Stimulated activated CD8-positive, alpha-beta memory T cell treated with anti-CD3 and anti-CD28 coated beads, Interleukin-2, amount 100 ng/mL, for 1 hour (primary cell): ENCODE data around the gene ARSD.
"Not testable (repeated sequence)": the region's sequence is repeated elsewhere in the genome, so short reads cannot be mapped to it uniquely, and the experiment has no call there.

Experiments used
- DNase-seq, 2 donors: peaks; one replicate each; pipeline ENCODE4 v3.0.0-alpha.2; 2020; ENCODE audit warnings: low read depth in 2 of 2

The ARSD gene

GRCh38 chrX:2928583-2929434 lies at the start of gene ARSD:
Gene ARSD (minus strand): TSS chrX:2929339. CDS start chrX:2929275, 64 bp downstream.
- peak; percentile 12 to 20 for DNase-seq

GRCh38 chrX:2978639-2979038 lies 49.5 kb upstream of the ARSD start:
- not testable (repeated sequence) for DNase-seq

- no peak for DNase-seq
Measured at GRCh38 chrX:2974961-2975360, 45.8 kb upstream of the ARSD start.

GRCh38 chrX:2972391-2972790 lies 43.3 kb upstream of the ARSD start:
- no peak for DNase-seq

GRCh38 chrX:2969021-2969420 lies 39.9 kb upstream of the ARSD start:
- no peak for DNase-seq

GRCh38 chrX:2967998-2968909 lies 39.1 kb upstream of the ARSD start:
- no peak for DNase-seq

GRCh38 chrX:2967584-2967983 lies 38.4 kb upstream of the ARSD start:
- DNase-seq, result no peak

GRCh38 chrX:2967012-2967411 lies 37.9 kb upstream of the ARSD start:
- DNase-seq, result no peak

- no peak for DNase-seq
Measured at GRCh38 chrX:2965965-2966364, 36.8 kb upstream of the ARSD start.

- not testable (repeated sequence) for DNase-seq
Measured at GRCh38 chrX:2963992-2964794, 35.1 kb upstream of the ARSD start.

- DNase-seq, result not testable (repeated sequence)
Measured at GRCh38 chrX:2963449-2963848, 34.3 kb upstream of the ARSD start.

GRCh38 chrX:2962381-2962780 lies 33.2 kb upstream of the ARSD start:
- no peak for DNase-seq

GRCh38 chrX:2960861-2961515 lies 31.8 kb upstream of the ARSD start:
- DNase-seq, result no peak

GRCh38 chrX:2958199-2958598 lies 29.1 kb upstream of the ARSD start:
- no peak for DNase-seq

- no peak for DNase-seq
Measured at GRCh38 chrX:2955838-2956237, 26.7 kb upstream of the ARSD start.

GRCh38 chrX:2955281-2955680 lies 26.1 kb upstream of the ARSD start:
- DNase-seq, result no peak

- DNase-seq, result no peak
Measured at GRCh38 chrX:2954541-2954940, 25.4 kb upstream of the ARSD start.

GRCh38 chrX:2937942-2938341 lies 8.8 kb upstream of the ARSD start:
- not testable (repeated sequence) for DNase-seq

- DNase-seq, result no peak
Measured at GRCh38 chrX:2934715-2935710, 5.9 kb upstream of the ARSD start.
